Ectodermal cell (in vitro differentiated cells): ENCODE results near the gene FER1L5.

Experiments
- H3K27ac ChIP-seq: 2 replicates; pipeline ENCODE4 v1.7.0; 2013; ENCODE audit warnings: mild to moderate bottlenecking, low read depth, low read length; ENCODE audit not compliant: insufficient read depth, poor library complexity, severe bottlenecking
- H3K27me3 ChIP-seq: 2 replicates; pipeline ENCODE4 v1.7.0; 2013; ENCODE audit warnings: mild to moderate bottlenecking, low read length; ENCODE audit not compliant: insufficient read depth, control insufficient read depth, poor library complexity, severe bottlenecking
- H3K36me3 ChIP-seq: one replicate; pipeline ENCODE4 v1.7.0; 2013; ENCODE audit warnings: low read length; ENCODE audit not compliant: control insufficient read depth, insufficient read depth
- H3K4me1 ChIP-seq: one replicate; pipeline ENCODE4 v1.7.0; 2013; ENCODE audit warnings: low read length; ENCODE audit not compliant: control insufficient read depth, insufficient read depth
- H3K4me3 ChIP-seq: 2 replicates; pipeline ENCODE4 v1.7.0; 2013; ENCODE audit warnings: low read depth, low read length, control low read depth; ENCODE audit not compliant: insufficient read depth
- H3K9me3 ChIP-seq: 2 replicates; pipeline ENCODE4 v1.7.0; 2013; ENCODE audit warnings: mild to moderate bottlenecking, low read length, moderate library complexity; ENCODE audit not compliant: control insufficient read depth
- WGBS, 2 experiments: methylation state at CpG; one replicate each; pipeline ENCODE4 v1.1.7; 2013; ENCODE audit warnings: missing lambda C conversion rate in 2 of 2; 5-methylcytosine and 5-hydroxymethylcytosine counted together

The FER1L5 gene

GRCh38 chr2:96688649-96689430 is 46.3 kb downstream of the FER1L5 start:
- H3K36me3 ChIP-seq = no peaks in the 10 kb centered on the region
- H3K9me3 ChIP-seq = no peaks in the 10 kb centered on the region
- WGBS, 2 experiments = 93% methylated on average over 11 of the region's 11 CpGs
- H3K4me1 ChIP-seq = peaks cover 4% of the 10 kb centered on the region
- no peaks in the 10 kb centered on the region for H3K27me3 ChIP-seq
- no peak overlapping the region for H3K4me3 ChIP-seq
- no peak overlapping the region for H3K27ac ChIP-seq

DNA sequence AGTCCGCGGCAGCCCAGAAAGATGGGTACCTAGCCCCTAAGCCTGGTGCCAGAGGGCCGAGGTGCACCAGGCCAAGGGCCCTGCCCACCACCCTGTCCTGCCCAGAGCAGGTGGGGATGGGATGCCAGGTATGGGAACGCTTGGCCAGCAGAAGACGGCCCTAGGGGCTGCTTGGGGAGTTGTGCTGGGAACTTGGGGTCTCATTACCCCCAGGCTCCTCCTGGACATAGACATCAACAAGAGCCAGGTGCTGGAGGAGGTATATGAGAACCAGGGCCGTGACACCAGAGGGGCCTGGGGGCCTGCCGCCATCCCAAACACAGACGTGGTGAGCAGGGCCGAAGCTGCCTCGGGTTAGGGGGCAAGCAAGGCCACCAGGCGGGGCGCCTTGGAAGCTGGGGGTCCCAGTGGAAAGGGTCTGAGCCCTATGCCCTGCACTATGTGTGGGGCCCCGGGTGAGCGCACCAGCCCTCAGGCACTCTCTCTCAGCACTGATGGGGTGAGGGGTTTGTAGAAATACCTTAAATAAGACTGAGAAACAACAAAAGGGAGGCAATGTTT is 46.9 kb downstream of the FER1L5 start:
- Histone ChIP-seq H3K27ac (no peak overlapping the region), H3K9me3 (no peaks in the 10 kb centered on the region), H3K4me3 (no peak overlapping the region), H3K4me1 (peaks cover 4% of the 10 kb centered on the region), H3K36me3 (no peaks in the 10 kb centered on the region), H3K27me3 (no peaks in the 10 kb centered on the region)
- 93% methylated on average over 14 of the region's 14 CpGs for WGBS, 2 experiments

DNA sequence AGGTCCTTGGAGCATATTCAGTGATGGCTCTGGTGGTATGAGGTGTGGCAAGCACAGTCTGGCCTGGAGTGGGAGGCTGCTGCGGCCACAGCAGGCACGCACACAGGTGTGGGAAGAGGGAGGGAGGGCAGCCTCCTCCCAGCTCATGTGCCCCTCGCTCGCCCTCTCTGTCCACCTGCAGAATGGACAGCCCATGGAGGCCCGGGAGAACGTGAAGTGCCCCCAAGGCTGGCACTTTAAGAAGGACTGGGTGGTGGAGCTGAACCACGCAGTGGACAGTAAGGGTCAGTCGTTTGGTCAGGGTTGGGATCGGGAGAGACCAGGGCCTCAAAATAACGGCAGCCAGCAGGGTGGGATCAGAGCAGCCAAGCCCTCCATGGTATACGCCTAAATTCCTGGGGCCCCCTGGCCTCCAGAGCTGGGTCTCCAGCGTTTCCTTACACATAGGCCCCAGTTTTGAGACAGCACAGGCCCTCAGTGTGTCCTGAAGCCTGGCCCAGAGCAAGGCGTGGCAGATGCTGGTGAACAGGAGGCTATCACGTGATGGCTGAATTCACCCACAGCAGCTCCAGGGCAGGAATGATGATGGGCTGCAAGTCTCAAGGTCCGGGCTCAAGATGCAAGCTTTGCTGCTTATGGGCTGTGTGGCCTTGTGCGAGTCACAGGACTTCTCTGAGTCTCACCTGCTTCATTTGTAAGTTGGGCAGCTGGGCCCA is 47.9 kb downstream of the FER1L5 start:
- no peak overlapping the region for H3K27ac ChIP-seq
- H3K9me3 ChIP-seq = no peaks in the 10 kb centered on the region
- H3K4me3 ChIP-seq = no peak overlapping the region
- H3K4me1 ChIP-seq = peaks cover 4% of the 10 kb centered on the region
- 93 to 94% methylated on average over 16 of the region's 16 CpGs for WGBS, 2 experiments
- H3K27me3 ChIP-seq = no peaks in the 10 kb centered on the region
- no peaks in the 10 kb centered on the region for H3K36me3 ChIP-seq

DNA sequence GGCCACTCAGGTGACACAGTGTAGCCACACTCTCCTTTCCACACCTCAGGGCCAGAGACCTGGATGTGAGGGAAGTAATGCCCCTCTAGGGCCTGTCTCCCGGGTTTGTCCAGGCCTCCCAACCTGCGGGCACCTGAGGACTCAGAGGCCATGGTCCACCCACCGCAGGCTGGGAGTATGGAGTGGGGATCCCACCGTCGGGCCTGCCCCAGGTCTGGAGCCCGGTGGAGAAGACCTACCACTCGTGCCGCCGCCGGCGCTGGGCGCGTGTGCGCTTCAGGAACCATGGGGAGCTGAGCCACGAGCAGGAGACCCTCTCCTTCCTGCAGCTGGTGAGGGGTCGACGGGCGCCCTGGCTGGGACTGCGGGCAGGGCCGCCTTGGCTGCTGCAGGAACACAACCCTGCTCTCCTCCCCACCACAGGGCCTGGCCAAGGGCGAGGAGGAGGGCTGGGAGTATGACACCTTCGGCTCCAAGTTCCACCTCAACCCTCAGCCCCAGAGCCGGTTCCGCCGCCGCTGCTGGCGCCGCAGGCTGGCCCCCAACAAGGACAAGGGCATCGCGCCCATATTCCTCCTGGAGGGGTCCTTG is 48.6 kb downstream of the FER1L5 start:
- 95% methylated on average over 30 of the region's 30 CpGs for WGBS, 2 experiments
- Histone ChIP-seq H3K4me3 (no peak overlapping the region), H3K9me3 (no peaks in the 10 kb centered on the region), H3K36me3 (no peaks in the 10 kb centered on the region), H3K27me3 (no peaks in the 10 kb centered on the region), H3K27ac (no peak overlapping the region), H3K4me1 (peaks cover 4% of the 10 kb centered on the region)

DNA sequence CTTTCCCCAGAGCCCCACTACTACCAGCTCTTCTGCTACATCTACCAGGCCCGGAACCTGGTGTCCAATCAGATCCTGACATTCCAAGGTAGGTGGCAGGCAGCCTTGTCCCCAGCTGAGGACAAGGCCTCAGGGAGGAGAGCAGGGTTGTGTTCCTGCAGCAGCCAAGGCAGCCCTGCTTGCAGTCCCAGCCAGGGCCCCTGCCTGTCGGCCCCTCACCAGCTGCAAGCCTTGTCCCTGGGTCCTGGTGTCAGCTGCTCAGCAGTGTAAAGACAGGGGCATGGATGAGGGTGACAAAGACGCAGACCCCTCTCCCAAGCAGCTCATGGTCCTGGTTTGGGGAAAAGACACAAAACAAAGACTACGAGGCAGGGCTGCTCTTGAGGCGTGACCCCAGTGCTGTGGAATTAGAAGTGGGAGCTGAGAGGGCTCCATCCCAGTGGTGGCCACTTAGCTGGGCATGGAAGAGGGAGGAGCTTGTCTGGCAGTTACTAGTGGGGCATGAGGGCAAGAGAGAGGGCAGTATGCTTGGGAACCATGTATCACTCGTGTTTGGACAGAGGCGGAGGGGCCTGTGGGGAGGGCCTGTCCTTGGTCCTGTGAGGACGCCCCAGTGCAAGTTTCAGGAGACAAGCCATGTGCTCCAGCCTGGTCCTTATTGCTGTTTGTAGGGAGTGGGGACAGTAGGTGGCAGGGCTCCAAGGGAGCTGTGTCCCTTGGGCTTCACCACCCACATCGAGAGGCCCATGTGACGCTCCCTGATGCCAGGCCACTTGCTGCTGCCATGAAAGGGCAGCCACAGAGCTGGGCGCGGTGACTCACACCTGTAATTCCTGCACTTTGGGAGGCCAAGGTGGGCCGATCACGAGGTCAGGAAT is 49.8 kb downstream of the FER1L5 start:
- no peaks in the 10 kb centered on the region for H3K9me3 ChIP-seq
- no peaks in the 10 kb centered on the region for H3K27me3 ChIP-seq
- 93% methylated on average over 14 of the region's 14 CpGs for WGBS, 2 experiments
- no peak overlapping the region for H3K4me3 ChIP-seq
- no peak overlapping the region for H3K27ac ChIP-seq
- H3K36me3 ChIP-seq = no peaks in the 10 kb centered on the region
- peaks cover 4% of the 10 kb centered on the region for H3K4me1 ChIP-seq

DNA sequence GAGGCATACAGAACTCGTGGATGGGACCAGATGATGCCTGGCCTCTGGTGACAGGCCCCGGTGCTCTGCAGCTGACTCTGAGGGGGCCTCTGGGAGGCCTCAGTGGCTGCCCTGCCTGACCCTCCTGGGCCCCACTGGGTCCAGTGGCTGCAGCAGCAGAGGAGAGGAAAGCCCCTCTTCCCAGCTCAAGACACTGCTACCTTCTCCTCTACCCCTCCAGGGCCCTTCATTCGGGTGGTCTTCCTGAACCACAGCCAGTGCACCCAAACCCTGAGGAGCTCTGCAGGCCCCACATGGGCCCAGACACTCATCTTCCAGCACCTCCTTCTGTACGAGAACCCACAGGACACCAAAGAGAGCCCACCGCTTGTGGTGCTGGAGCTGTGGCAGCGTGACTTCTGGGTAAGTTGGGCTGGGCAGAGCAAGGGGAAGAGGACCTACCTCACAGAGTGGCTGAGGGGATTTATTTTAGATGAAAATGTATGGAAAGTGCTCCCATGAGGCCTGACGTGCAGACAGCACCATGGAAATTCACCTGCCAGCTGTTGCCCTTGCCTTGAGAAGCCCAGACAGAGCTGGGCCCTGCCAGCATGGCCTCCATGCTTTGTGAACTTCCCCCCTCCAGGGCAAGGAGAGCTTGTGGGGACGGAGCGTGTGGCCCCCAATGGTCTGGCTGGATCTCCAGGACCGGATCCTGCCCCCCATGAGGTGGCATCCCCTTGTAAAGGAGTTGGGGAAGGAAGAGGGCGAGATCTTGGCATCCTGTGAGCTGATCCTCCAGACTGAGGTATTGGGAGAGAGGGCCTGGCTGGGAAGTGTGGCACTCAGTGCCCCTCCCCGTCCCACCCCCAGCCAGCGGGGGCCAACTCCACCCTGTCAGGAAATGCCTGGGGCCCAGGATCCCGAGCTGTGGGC is 51.0 kb downstream of the FER1L5 start:
- no peaks in the 10 kb centered on the region for H3K4me1 ChIP-seq
- 87 to 89% methylated on average over 14 of the region's 14 CpGs for WGBS, 2 experiments
- H3K4me3 ChIP-seq = no peak overlapping the region
- no peak overlapping the region for H3K27ac ChIP-seq
- no peaks in the 10 kb centered on the region for H3K27me3 ChIP-seq
- no peaks in the 10 kb centered on the region for H3K9me3 ChIP-seq
- no peaks in the 10 kb centered on the region for H3K36me3 ChIP-seq

- Histone ChIP-seq H3K27me3 (no peaks in the 10 kb centered on the region), H3K4me1 (no peaks in the 10 kb centered on the region), H3K27ac (no peak overlapping the region), H3K36me3 (no peaks in the 10 kb centered on the region), H3K4me3 (no peak overlapping the region), H3K9me3 (no peaks in the 10 kb centered on the region)
- WGBS, 2 experiments = 93 to 97% methylated on average over 8 of the region's 8 CpGs
Observed at GRCh38 chr2:96694279-96694678, 51.7 kb downstream of the FER1L5 start.

DNA sequence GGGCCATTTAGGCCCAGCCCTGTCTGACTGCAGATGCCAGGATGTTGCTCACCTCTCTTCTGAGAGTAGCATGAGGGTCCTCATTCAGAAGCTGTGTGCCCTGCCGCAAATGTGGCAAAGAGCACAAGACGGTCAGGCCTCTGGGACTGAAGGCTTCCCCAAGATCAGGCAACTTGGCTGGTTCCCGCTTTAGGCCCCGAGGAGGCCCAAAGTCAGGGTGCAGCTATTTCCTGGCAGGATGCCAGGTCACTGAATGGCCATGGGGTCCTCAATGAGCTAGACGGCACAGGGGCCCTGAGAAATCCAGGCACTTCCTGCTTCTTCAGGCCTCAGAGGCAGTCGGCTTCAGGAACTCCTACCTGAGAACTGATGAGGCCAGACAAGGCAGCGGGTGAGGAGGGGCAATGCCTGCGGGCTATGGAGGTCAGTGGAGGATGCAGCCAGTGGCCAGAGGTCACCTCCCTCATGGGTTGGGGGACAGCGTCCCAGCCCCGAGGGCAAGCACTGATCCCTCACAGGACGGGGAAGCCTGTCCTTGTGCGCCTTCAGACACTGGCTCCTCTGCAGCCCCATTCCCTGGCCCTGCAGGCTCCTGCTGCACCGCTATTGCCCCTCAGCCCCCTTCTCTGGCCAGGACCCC is 52.4 kb downstream of the FER1L5 start:
- Histone ChIP-seq H3K4me1 (no peaks in the 10 kb centered on the region), H3K27ac (no peak overlapping the region), H3K4me3 (no peak overlapping the region), H3K36me3 (no peaks in the 10 kb centered on the region), H3K9me3 (no peaks in the 10 kb centered on the region), H3K27me3 (no peaks in the 10 kb centered on the region)
- WGBS, 2 experiments = 93 to 95% methylated on average over 13 of the region's 13 CpGs

DNA sequence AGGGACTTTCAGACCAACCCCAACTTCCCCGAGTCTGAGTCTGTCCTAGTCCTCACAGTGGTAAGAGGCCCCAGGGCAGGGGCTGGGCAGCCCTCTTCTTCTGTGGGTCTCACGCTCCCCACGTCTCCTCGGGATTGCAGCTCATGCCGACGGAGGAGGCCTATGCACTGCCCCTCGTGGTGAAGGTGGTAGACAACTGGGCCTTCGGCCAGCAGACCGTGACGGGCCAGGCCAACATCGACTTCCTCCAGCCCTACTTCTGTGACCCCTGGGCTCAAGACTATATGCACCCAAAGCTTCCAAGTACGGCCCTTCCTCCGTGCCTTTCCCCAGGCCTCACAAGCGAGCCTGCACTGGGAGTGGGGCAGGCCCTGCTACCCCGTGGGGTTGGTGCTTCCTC is 53.0 kb downstream of the FER1L5 start:
- 89 to 93% methylated on average over 15 of the region's 15 CpGs for WGBS, 2 experiments

More for the DNA sequence above, 53.0 kb downstream of the FER1L5 start:
- Histone ChIP-seq H3K36me3 (no peaks in the 10 kb centered on the region), H3K27me3 (no peaks in the 10 kb centered on the region), H3K4me1 (no peaks in the 10 kb centered on the region), H3K27ac (no peak overlapping the region), H3K4me3 (no peak overlapping the region), H3K9me3 (no peaks in the 10 kb centered on the region)
